Subcutaneous abdominal adipose tissue (tissue), 5 donors: ENCODE data around the gene ZSWIM6.

Experiments
- H3K27ac ChIP-seq: one replicate; pipeline ENCODE4 v1.7.0; 2013; ENCODE audit warnings: low read depth, mild to moderate bottlenecking, inconsistent platforms, low read length, moderate library complexity
- H3K27me3 ChIP-seq, 5 donors: one replicate each; pipeline ENCODE4 v1.7.0; 2013; ENCODE audit warnings: low read length in 5 of 5, inconsistent platforms in 1 of 5; ENCODE audit not compliant: control insufficient read depth in 5 of 5, insufficient read depth in 4 of 5
- H3K36me3 ChIP-seq, 5 donors: one replicate each; pipeline ENCODE4 v1.7.0; 2013; ENCODE audit warnings: low read length in 5 of 5; ENCODE audit not compliant: control insufficient read depth in 5 of 5, insufficient read depth in 5 of 5
- H3K4me1 ChIP-seq, 5 donors: one replicate each; pipeline ENCODE4 v1.7.0; 2013; ENCODE audit warnings: low read length in 5 of 5, mild to moderate bottlenecking in 3 of 5, moderate library complexity in 1 of 5; ENCODE audit not compliant: control insufficient read depth in 5 of 5, insufficient read depth in 5 of 5
- H3K4me3 ChIP-seq, 5 donors: one replicate each; pipeline ENCODE4 v1.7.0; 2013; ENCODE audit warnings: low read length in 5 of 5, low read depth in 1 of 5
- H3K9ac ChIP-seq, 5 donors: one replicate each; pipeline ENCODE4 v1.7.0; 2013; ENCODE audit warnings: low read length in 5 of 5, mild to moderate bottlenecking in 4 of 5, moderate library complexity in 3 of 5
- H3K9me3 ChIP-seq, 5 donors: one replicate each; pipeline ENCODE4 v1.7.0; 2013; ENCODE audit warnings: low read length in 5 of 5; ENCODE audit not compliant: control insufficient read depth in 5 of 5
- donor health status: healthy.
- donor health status: healthy.
- donor health status: healthy.
- donor health status: healthy.
- donor health status: healthy.

Gene ZSWIM6

GRCh38 chr5:61467766-61468482 is 135.9 kb downstream of the ZSWIM6 start:
- Histone ChIP-seq H3K36me3 (peaks cover 0 to 3% (median 2%) of the 10 kb centered on the region in 5 donors), H3K27me3 (no peaks in the 10 kb centered on the region), H3K9ac (peak overlapping the region in 1 of 5 donors; percentile 38), H3K4me3 (peak overlapping the region in 1 of 5 donors; percentile 20), H3K9me3 (no peaks in the 10 kb centered on the region), H3K27ac (no peak overlapping the region), H3K4me1 (peaks cover 0 to 45% (median 42%) of the 10 kb centered on the region in 5 donors)

- Histone ChIP-seq H3K4me1 (peaks cover 0 to 45% (median 42%) of the 10 kb centered on the region in 5 donors), H3K4me3 (no peak overlapping the region), H3K36me3 (peaks cover 0 to 5% (median 3%) of the 10 kb centered on the region in 5 donors), H3K9me3 (no peaks in the 10 kb centered on the region), H3K9ac (peak overlapping the region in 1 of 5 donors; percentile 14), H3K27me3 (no peaks in the 10 kb centered on the region), H3K27ac (no peak overlapping the region)
Measured at GRCh38 chr5:61468483-61468865, 136.4 kb downstream of the ZSWIM6 start.

- no peaks in the 10 kb centered on the region for H3K27me3 ChIP-seq
- peaks cover 0 to 8% (median 3%) of the 10 kb centered on the region in 5 donors for H3K36me3 ChIP-seq
- H3K4me1 ChIP-seq = peaks cover 0 to 25% (median 23%) of the 10 kb centered on the region in 5 donors
- H3K27ac ChIP-seq = no peak overlapping the region
- H3K9me3 ChIP-seq = no peaks in the 10 kb centered on the region
- H3K9ac ChIP-seq = no peak overlapping the region
- H3K4me3 ChIP-seq = no peak overlapping the region
Measured at GRCh38 chr5:61471352-61471751, 139.3 kb downstream of the ZSWIM6 start.

GRCh38 chr5:61472172-61472958 is 140.3 kb downstream of the ZSWIM6 start:
- Histone ChIP-seq H3K4me3 (no peak overlapping the region), H3K27me3 (no peaks in the 10 kb centered on the region), H3K9me3 (no peaks in the 10 kb centered on the region)

GRCh38 chr5:61474746-61475145 is 142.7 kb downstream of the ZSWIM6 start:
- Histone ChIP-seq H3K4me1 (no peaks in the 10 kb centered on the region), H3K27ac (no peak overlapping the region), H3K9me3 (no peaks in the 10 kb centered on the region), H3K36me3 (peaks cover 0 to 8% (median 3%) of the 10 kb centered on the region in 5 donors), H3K9ac (no peak overlapping the region), H3K4me3 (no peak overlapping the region), H3K27me3 (no peaks in the 10 kb centered on the region)

More at GRCh38 chr5:61472172-61472958, 140.3 kb downstream of the ZSWIM6 start:
- H3K9ac ChIP-seq = no peak overlapping the region
- no peak overlapping the region for H3K27ac ChIP-seq
- H3K4me1 ChIP-seq = peaks cover 0 to 17% (median 15%) of the 10 kb centered on the region in 5 donors
- H3K36me3 ChIP-seq = peaks cover 0 to 8% (median 3%) of the 10 kb centered on the region in 5 donors

GRCh38 chr5:61477788-61478187 is 145.7 kb downstream of the ZSWIM6 start:
- Histone ChIP-seq H3K4me3 (no peak overlapping the region), H3K9ac (no peak overlapping the region), H3K4me1 (no peaks in the 10 kb centered on the region), H3K27me3 (no peaks in the 10 kb centered on the region), H3K9me3 (no peaks in the 10 kb centered on the region), H3K36me3 (peaks cover 0 to 11% (median 0%) of the 10 kb centered on the region in 5 donors), H3K27ac (no peak overlapping the region)

- Histone ChIP-seq H3K4me1 (no peaks in the 10 kb centered on the region), H3K27me3 (no peaks in the 10 kb centered on the region), H3K27ac (no peak overlapping the region), H3K9ac (no peak overlapping the region), H3K9me3 (no peaks in the 10 kb centered on the region), H3K4me3 (no peak overlapping the region), H3K36me3 (peaks cover 0 to 3% (median 0%) of the 10 kb centered on the region in 5 donors)
Measured at GRCh38 chr5:61479850-61480614, 148.0 kb downstream of the ZSWIM6 start.

- H3K27ac ChIP-seq = no peak overlapping the region
- no peaks in the 10 kb centered on the region for H3K27me3 ChIP-seq
- H3K9ac ChIP-seq = no peak overlapping the region
- H3K9me3 ChIP-seq = no peaks in the 10 kb centered on the region
- H3K36me3 ChIP-seq = peaks cover 0 to 3% (median 0%) of the 10 kb centered on the region in 5 donors
- no peak overlapping the region for H3K4me3 ChIP-seq
- no peaks in the 10 kb centered on the region for H3K4me1 ChIP-seq
Measured at GRCh38 chr5:61482980-61483379, 150.9 kb downstream of the ZSWIM6 start.

- Histone ChIP-seq H3K27ac (no peak overlapping the region), H3K4me1 (no peaks in the 10 kb centered on the region), H3K27me3 (no peaks in the 10 kb centered on the region), H3K4me3 (no peak overlapping the region), H3K9me3 (no peaks in the 10 kb centered on the region), H3K9ac (no peak overlapping the region), H3K36me3 (no peaks in the 10 kb centered on the region)
Measured at GRCh38 chr5:61486476-61486875, 154.4 kb downstream of the ZSWIM6 start.
